ENCODE results near the gene PBX2. TPM values are rescaled to one million over a fixed set of nuclear protein-coding genes. Genes with fewer than 3 reads are reported as not detected.
"Not testable (repeated sequence)": the region's sequence is repeated elsewhere in the genome, so short reads cannot be mapped to it uniquely, and the experiment has no call there.

PBX2 gene
- polyA plus RNA-seq, 1 donor from 2014 or later, result 3.3 TPM

- no peaks in the 10 kb centered on the region for H3K36me3 Mint-ChIP-seq
- H3K4me1 Mint-ChIP-seq, result peaks cover 1 to 11% (median 6%) of the 10 kb centered on the region in 3 donors
- H3K27me3 Mint-ChIP-seq, result peaks cover 41% of the 10 kb centered on the region
- H3K27ac Mint-ChIP-seq, result no peak overlapping the region
- no peak overlapping the region for H3K4me3 Mint-ChIP-seq
- H3K9me3 Mint-ChIP-seq, result peaks cover 0 to 4% (median 0%) of the 10 kb centered on the region in 3 donors
Observed at GRCh38 chr6:32147401-32148132, 42.4 kb downstream of the PBX2 start.

- Mint-ChIP-seq H3K27me3 (peaks cover 37% of the 10 kb centered on the region), H3K4me1 (peaks cover 0 to 11% (median 6%) of the 10 kb centered on the region in 3 donors), H3K36me3 (no peaks in the 10 kb centered on the region), H3K27ac (no peak overlapping the region), H3K9me3 (peaks cover 0 to 4% (median 0%) of the 10 kb centered on the region in 3 donors), H3K4me3 (peak overlapping the region in 1 of 4 donors; percentile 0)
Observed at GRCh38 chr6:32146687-32147086, 43.3 kb downstream of the PBX2 start.

- peaks cover 0 to 11% (median 6%) of the 10 kb centered on the region in 3 donors for H3K4me1 Mint-ChIP-seq
- no peak overlapping the region for H3K4me3 Mint-ChIP-seq
- H3K9me3 Mint-ChIP-seq, result peaks cover 0 to 4% (median 0%) of the 10 kb centered on the region in 3 donors
- no peaks in the 10 kb centered on the region for H3K36me3 Mint-ChIP-seq
- H3K27ac Mint-ChIP-seq, result no peak overlapping the region
- H3K27me3 Mint-ChIP-seq, result peaks cover 37% of the 10 kb centered on the region
Observed at GRCh38 chr6:32146287-32146686, 43.7 kb downstream of the PBX2 start.

- not testable (repeated sequence) for H3K36me3 Mint-ChIP-seq, H3K4me3 Mint-ChIP-seq, H3K9me3 Mint-ChIP-seq, H3K4me1 Mint-ChIP-seq, H3K27ac Mint-ChIP-seq
- peaks cover 24% of the 10 kb centered on the region for H3K27me3 Mint-ChIP-seq
Observed at GRCh38 chr6:32144238-32144637, 45.8 kb downstream of the PBX2 start.

GRCh38 chr6:32140420-32141046 is 49.5 kb downstream of the PBX2 start:
- H3K4me3 Mint-ChIP-seq, result no peak overlapping the region
- no peak overlapping the region for H3K27ac Mint-ChIP-seq
- peaks cover 3% of the 10 kb centered on the region for H3K27me3 Mint-ChIP-seq
- no peaks in the 10 kb centered on the region for H3K4me1 Mint-ChIP-seq
- H3K36me3 Mint-ChIP-seq, result peaks cover 1% of the 10 kb centered on the region
- H3K9me3 Mint-ChIP-seq, result no peaks in the 10 kb centered on the region

- no peaks in the 10 kb centered on the region for H3K4me1 Mint-ChIP-seq
- H3K27me3 Mint-ChIP-seq, result peaks cover 6% of the 10 kb centered on the region
- no peak overlapping the region for H3K4me3 Mint-ChIP-seq
- H3K36me3 Mint-ChIP-seq, result peaks cover 1% of the 10 kb centered on the region
- H3K27ac Mint-ChIP-seq, result no peak overlapping the region
- no peaks in the 10 kb centered on the region for H3K9me3 Mint-ChIP-seq
Observed at GRCh38 chr6:32139590-32139989, 50.4 kb downstream of the PBX2 start.

GRCh38 chr6:32137454-32137853 is 52.5 kb downstream of the PBX2 start:
- Mint-ChIP-seq H3K27me3 (peaks cover 8% of the 10 kb centered on the region), H3K4me1 (no peaks in the 10 kb centered on the region), H3K27ac (no peak overlapping the region), H3K4me3 (no peak overlapping the region), H3K36me3 (peaks cover 1% of the 10 kb centered on the region), H3K9me3 (no peaks in the 10 kb centered on the region)

Other genes with a start within 250 kb of the PBX2 start
- not detected for gene CFB, start 244.1 kb downstream of the PBX2 start, polyA plus RNA-seq
- 51.3 TPM for gene NELFE, start 231.2 kb downstream of the PBX2 start, polyA plus RNA-seq
- gene SKIC2, start 231.0 kb downstream of the PBX2 start, polyA plus RNA-seq, result 12.7 TPM
- 16.2 TPM for gene DXO, start 218.1 kb downstream of the PBX2 start, polyA plus RNA-seq
- gene C4A, start 208.1 kb downstream of the PBX2 start, polyA plus RNA-seq, result 0.23 TPM
- not detected for gene C4B, start 175.4 kb downstream of the PBX2 start, polyA plus RNA-seq
- not detected for gene CYP21A2, start 151.8 kb downstream of the PBX2 start, polyA plus RNA-seq
- gene TNXB, start 80.9 kb downstream of the PBX2 start, polyA plus RNA-seq, result 0.21 TPM
- 25.5 TPM for gene ATF6B, start 62.0 kb downstream of the PBX2 start, polyA plus RNA-seq
- gene FKBPL, start 59.9 kb downstream of the PBX2 start, polyA plus RNA-seq, result 4.1 TPM
- gene PRRT1, start 38.3 kb downstream of the PBX2 start, polyA plus RNA-seq, result not detected
- 1.5 TPM for gene PPT2, start 36.1 kb downstream of the PBX2 start, polyA plus RNA-seq
- gene EGFL8, start 25.6 kb downstream of the PBX2 start, polyA plus RNA-seq, result not detected
- gene AGPAT1, start 14.1 kb downstream of the PBX2 start, polyA plus RNA-seq, result 17.2 TPM
- 88.8 TPM for gene RNF5, start 11.8 kb downstream of the PBX2 start, polyA plus RNA-seq
- gene AGER, start 5.9 kb downstream of the PBX2 start, polyA plus RNA-seq, result 0.58 TPM
- gene GPSM3, start 2.4 kb upstream of the PBX2 start, polyA plus RNA-seq, result 156 TPM
- 4.9 TPM for gene NOTCH4, start 33.9 kb upstream of the PBX2 start, polyA plus RNA-seq
- gene TSBP1, start 181.7 kb upstream of the PBX2 start, polyA plus RNA-seq, result 0.13 TPM
- gene BTNL2, start 217.0 kb upstream of the PBX2 start, polyA plus RNA-seq, result not detected
- 8,827 TPM for gene HLA-DRA, start 249.7 kb upstream of the PBX2 start, polyA plus RNA-seq